Hindlimb muscle (tissue), 1 donor: ENCODE data around the gene JADE3. TPM values are rescaled to one million over a fixed set of nuclear protein-coding genes. Genes with fewer than 3 reads are reported as not detected.
"Not testable (repeated sequence)": the region's sequence is repeated elsewhere in the genome, so short reads cannot be mapped to it uniquely, and the experiment has no call there.

Experiments used
- DNase-seq: peaks from one replicate; pipeline ENCODE4 v3.0.0-alpha.2; 2013
- polyA plus RNA-seq: library from polyadenylated mRNA; unstranded; fragments of 120-200 nt; gene quantifications from one replicate; pipeline ENCODE4 v1.2.1, GENCODE V29; 2013; ENCODE audit not compliant: insufficient read length

JADE3 gene
- polyA plus RNA-seq, 1 donor: 4.5 TPM

DNA sequence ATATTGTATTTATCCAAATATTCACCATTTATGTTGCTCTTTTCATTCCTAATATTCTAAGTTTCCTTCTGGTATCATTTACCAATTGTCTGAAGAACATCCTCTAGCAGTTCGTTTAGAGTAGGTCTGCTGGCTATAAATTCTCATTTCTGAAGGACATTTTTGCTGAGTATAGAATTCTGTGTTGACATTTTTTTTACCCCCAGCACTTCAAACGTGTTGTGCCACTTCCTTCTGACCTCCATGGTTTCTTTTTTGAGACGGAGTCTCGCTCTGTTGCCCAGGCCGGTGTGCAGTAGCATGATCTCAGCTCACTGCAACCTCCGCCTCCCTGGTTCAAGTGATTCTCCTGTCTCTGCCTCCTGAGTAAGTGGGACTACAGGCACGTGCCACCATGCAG, 26.4 kb downstream of the JADE3 start:
- DNase-seq: no peak

DNA sequence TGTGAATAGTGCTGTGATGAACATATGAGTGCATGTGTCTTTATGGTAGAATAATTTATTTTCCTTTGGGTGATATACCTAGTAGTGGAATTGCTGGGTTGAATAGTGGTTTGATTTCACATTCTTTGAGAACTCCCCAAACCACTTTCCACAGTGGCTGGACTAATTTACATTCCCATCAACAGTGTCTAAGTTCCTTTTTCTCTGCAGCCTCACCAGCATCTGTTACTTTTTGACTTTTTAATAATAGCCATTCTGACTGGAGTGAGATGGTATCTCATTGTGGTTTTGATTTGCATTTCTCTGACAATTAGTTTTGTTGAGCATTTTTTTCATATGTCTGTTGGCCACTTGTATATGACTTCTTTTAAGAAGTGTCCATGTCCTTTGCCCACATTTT, 29.1 kb downstream of the JADE3 start:
- no peak for DNase-seq

DNA sequence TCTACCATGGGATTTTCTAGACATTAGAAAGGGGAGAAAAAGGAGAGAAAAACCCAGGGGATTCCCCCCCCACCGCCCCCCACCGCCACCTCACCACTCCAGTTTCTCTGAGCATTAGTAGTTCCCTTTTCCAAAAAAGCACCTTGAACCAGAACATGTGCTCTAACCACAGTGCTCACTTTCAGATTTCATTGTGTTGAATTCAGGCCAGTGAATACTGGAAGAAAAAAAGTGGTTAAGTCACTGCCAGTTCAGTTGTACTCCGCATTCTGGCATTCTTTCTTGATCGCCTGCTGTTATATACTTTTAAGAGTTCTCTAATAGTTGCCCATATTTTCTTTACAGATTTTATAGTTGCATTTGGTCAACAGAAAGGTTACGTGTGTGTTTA, 40.9 kb downstream of the JADE3 start:
- no peak for DNase-seq

DNA sequence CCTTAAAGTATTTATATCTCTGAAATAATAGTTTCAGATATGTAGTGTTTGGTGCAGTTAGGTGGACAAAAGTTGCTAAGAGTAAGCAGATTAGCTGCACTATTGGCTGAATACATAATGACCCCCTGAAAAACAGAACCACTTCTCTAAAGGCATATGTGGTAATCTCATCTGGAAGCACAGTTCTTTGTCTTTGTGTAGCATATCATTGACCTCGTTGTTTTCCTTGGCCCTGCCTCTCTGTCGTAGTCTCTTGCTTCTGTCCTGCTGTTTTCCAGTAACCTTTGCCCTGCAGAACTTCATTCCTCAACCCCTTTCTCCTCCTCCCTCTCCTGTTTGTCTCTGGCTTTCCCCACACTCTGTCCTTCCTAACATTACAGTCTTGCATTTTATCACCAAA, 41.4 kb downstream of the JADE3 start:
- DNase-seq: no peak

DNA sequence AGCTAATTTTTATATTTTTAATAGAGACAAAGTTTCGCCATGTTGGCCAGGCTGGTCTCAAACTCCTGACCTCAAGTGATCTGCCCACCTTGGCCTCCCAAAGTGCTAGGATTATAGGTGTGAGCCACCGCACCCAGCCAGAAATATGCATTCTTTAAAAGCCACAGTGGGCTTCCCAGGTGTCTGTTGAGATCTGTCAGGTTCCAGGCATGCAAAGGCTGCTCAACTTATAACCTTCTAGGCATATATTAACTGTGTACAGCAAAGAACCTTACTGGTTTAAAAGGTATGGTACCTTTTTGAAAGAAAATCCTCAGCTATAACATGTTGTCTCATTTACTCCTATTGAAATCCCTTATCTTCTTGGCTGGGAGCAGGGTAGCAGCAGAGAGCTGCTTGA, 42.5 kb downstream of the JADE3 start:
- no peak for DNase-seq

DNA sequence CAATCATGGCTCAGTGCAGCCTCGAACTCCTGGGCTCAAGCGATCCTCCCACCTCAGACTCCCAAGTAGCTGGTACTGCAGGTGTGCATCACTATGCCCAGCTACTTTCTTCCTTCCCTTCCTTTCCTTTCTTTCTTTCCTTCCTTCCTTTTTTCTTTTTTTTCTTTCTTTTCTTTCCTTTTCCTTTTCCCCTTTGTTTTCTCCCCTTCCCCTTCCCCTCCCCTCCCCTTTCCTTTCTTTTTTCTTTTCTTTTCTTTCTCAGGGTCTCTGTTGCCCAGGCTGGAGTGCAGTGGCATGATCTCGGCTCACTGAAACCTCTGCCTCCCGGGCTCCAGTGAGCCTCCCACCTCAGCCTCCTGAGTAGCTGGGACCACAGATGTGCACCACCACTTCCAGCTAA, 44.4 kb downstream of the JADE3 start:
- DNase-seq: not testable (repeated sequence)

DNA sequence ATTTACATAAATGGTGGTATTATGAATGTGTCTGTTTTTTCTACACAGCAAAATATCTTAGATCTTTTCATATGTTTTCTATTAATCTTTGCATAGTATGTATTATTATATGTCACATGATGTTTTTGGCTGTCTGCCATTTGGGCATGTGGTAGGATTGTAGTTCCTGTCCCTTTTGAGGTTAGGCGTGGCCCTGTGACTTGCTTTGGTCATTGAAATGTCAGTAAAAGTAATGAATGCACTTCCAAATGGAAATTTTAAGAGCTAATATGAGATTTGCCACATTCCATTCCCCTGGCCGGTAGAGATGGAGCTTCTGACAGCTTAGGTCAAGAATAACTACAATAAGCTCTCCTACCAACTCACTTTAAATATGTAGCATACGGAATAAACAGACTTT, 45.1 kb downstream of the JADE3 start:
- no peak for DNase-seq

DNA sequence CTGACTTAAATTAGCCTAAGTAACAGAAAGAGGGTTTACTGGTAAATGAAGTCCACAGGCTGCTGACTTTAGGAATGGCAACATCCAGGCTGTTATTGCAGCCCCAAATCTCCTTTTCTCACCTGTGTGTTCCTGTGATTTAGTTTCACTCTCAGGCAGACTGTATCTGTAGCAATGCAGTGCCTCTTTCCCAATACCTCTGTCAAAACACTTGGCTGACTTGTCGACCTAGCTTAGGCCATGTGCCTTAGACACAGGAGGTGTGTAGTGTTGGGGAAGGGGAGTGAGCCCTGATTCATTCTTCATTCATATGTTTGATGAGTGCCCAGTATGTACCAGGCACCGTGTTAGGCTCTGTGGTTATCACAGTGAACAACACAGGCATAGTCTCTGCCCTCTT, 46.9 kb downstream of the JADE3 start:
- DNase-seq: no peak

DNA sequence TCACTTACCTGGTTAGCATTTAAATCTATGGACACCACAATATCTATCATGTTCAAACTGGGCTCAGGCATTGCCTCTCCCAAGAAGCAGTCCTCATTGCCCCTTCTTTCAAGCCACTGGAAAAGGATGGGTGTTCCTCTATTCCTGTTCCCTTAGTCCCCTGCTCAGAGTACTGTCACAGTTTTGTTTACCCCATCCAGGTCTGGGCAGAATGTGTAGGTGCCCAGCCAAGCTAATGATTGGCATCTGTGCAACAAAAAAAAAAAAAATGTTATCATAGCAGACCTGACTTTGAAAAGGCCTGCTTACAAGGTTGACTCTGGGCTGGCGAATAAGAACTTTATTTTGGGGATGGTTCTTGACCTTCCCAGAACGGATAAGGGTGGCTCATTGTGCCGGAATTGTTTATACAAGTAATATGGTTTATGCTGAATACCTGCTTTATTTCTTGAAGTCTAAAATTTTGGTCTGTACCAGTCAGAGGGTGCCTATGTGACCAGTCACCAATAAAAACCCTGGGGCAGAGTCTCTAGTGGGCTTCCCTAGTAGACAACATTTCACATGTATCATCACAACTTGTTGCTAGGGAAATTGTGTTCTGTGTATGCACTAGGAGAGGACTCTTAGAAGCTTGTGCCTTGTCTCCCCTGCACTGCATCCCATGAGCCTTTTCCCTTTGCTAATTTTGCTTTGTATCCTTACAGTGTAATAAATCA, 47.9 kb downstream of the JADE3 start:
- no peak for DNase-seq

DNA sequence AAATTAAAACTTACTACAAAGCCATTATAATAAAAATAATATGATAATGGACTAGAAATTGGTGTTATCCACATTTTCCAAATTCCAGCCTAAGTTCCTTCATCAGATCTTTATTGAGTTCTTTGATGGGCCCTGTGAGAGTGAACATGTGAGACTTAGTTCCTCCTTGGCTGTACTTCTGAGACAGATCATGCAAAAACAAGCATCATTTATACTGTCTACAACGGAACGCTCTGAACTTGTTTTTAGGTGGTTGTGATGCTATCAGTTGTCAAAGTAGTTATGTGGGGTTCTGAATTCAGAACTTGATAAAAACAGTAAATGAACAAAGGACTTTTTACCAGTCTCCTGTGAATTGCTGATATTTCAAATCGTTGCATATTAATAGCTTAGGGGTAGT, 48.9 kb downstream of the JADE3 start:
- no peak for DNase-seq

DNA sequence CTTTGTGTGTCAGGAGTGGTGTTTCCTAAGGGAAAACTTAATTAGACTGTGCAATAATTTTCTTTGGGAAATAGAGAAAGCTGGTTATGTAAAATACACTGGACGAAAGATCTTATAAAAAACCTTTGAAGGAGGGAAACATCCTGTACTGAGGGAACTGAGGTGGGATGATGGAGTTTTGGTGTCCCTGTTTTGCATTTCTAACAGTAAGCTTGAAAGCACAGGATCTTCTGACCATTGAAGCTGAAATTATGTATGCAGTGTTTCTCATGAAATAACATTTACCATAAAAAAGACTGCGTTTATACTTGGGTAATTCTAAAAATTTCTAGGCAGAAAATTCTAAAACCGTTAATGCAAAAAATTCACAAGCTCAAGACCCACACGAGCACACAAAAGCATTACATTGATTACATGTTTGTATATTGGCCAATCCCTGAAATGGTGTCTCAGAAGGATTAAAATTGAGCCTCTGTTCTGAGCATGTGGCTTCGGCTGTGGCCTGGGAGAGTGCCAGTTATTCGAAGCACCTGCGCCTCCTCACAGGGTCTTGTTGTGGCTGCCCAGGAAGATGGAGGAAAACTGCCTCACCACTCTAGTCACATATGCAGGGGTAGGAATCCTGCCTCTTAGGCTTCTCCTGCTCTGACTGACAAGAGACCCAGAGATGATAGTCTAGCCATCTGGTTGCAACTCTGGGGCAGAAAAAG, 49.5 kb downstream of the JADE3 start:
- DNase-seq: no peak

DNA sequence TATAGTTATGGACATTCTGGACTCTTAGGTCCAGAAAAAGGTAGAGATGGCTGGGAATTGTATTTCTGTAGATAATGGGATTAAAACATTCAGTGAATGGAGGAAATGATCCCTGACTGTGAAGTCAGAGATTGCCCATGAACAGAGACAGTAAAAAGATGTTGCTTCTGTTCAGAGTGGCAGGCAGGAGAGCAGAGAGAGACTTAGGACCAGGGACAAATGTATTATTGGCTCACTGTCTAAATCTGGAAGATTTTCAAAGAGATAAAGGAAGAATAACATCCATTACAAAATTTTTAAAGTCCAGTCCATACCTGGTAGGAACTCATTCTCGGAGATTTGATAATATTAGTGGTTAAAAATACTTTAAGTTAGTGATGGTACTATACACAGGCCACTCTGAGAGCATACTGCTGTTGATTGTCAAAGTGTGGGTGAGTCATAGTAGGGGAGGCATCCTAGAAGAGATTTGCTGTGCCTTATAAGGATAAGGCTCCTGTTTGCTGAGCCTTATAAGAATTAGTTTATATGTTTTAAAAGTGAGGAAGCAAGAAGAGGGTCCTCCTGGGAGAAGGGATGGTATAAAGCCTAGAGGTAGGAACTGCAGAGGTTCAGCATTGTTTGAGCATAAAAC, 53.0 kb downstream of the JADE3 start:
- DNase-seq: no peak

DNA sequence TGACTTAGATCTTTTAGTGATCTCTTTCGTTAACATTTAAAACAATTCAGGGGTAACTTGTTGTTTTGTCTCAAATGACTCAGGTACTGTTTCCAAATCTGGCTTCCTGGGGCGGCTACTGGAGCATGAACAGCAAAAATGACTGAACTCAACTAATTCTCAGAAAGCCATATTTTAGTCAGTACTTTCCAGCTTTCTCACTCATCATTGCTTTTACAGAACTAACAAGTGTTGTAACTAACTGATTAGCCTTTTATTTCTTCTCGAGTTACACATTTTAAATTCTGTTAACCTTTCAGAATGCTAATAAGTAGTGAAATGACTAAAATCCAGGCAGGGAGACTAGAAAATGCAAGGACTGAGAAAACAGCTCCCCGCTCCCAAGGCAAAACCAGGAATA, 55.3 kb downstream of the JADE3 start:
- no peak for DNase-seq

DNA sequence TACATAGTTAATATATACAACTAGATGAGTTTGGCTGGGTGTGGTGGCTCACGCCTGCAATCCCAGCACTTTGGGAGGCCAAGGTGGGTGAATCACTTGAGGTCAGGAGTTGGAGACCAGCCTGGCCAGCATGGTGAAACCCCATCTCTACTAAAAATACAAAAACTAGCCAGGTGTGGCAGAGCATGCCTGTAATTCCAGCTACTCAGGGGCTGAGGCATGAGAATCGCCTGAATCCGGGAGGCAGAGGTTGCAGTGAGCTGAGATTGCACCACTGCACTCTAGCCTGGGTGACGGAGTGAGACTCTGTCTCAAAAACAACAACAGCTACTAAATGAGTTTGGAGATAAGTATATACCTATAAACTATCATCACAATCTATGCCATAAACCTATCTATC, 64.8 kb downstream of the JADE3 start:
- not testable (repeated sequence) for DNase-seq

DNA sequence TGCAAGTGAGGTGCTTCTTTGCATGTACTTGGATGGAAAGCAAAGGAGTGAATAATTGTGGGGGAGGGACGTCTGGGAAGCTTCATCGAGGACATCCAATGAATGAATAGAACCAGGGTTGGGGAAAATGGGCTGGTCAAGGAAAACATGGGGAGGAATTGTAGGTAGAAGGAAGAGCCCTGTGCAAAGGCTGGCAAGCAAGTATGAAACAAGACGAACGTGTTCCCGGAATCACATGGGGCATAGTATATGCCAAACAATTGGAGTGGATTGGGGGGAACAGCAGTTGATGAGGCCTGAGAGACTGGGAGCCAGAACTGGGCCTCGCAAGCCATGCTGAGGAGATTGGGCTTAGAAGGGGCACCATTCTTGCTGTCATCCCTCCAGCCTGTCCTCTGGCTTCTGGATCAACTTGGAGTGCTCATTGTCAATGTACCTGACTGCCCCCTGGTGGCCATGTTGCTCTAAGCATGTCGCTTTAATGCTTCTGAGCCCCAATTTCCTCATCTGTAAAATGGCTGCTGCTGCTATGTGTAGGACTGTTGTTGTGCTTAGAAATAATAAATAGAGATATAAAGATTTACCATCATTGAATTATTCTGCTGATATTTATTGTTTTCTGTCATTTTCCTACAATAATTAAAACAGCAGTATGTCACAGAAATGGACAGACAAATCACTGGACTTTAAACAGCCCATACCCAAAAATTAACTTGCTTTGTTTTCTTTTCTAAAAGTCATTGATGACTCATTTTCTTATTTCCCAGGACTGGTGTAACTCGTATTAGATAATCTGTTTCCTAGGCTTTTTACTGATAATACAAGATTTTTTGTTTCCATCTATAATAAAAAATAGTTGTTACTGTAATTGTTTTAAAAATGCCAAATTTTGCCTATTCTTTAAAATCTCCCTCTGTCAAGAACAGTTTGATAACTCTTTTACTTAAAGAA, 66.4 kb downstream of the JADE3 start:
- DNase-seq: peak; percentile 3

DNA sequence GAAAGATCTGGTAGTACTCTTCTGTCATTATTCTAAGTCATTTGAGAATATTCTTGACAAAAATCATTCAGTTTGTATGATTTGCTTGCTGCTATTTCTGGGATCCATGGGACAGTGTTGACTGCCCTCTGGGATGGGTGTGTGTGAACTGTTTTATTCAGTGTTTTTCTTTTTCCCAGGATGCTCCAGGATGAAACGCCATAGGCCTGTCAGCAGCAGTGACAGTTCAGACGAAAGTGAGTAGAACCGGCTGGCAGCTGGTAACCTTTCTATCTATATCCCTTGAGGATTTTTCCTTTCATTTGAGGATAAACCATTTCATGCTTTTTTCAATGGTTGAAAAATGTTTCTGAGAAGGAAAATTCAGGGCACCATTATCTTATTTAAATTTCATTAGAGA, 72.5 kb downstream of the JADE3 start:
- DNase-seq: no peak

DNA sequence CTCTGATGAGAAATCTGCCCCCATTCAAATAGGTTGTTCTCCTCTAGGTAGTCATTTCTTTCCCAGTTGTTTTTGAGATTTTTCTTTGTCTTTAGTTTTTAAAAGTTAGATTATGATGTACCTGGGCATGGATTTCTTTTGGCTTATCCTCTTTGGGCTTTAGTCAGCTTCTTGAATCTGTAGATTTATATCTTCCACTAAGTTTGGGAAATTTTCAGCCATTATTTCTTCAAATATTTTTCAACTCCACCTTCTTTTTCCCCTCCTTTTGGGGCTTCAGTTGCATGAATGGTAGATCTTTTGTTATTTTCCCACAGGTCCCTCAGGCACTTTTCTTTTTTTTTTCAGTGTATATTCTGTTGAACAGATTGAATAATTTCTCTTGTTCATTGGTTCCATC, 77.3 kb downstream of the JADE3 start:
- no peak for DNase-seq

DNA sequence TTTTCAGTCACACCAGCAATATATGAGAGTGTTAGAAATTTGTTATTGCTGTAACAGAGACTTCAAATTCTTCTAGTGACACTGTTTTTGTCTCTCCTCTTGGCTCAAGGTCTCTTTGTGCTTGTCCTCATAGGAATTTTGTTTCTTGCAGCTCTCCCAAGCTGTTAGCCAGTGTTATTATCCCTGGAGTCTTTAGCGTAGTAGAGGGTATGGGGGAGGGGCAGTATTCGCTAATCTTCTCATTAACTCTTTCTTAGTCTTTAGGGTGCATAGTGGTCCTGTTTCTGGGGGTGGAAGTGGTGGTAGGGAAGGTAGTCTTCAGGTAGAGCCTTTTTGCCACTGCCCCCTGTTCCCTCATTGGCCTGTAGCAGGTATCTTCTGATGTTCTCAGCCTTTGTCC, 79.4 kb downstream of the JADE3 start:
- no peak for DNase-seq

DNA sequence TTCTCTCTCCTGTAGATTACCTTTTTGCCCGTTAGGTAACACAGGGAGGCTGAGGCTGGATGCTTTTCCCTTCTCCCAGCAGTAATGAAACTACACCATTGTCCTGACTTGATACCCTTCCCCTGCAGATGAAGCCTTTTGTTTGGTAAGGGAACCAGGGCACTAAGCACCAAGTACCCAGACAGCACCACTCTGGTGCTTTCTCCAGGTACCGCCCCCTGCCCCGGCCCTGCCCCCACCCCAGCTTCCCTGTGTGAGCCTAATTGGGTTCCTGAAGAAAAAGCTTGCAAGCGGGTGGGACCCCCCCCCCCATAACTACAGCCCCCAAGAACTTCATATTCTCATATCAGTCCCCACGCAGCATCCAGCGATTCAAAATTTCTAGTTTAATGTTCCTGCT, 79.8 kb downstream of the JADE3 start:
- DNase-seq: no peak

DNA sequence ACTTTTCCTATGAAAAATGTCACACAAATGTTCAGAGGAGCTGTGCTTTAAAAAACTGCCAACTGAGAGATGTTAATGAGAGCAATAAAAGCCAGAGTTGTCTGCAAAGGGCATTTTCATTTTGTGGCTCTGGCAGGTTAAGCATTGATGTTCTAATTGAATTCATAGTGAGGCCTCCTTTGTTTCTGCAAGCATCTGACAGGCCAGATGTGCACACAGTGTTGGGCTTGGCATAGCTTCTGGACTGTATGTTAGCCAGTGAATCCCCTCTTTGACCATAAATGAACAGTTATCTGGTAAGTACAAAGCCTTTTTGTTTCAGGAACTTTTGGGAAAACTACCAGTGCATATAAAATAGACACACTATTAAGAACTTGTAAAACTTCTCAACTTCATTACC, 81.9 kb downstream of the JADE3 start:
- no peak for DNase-seq

DNA sequence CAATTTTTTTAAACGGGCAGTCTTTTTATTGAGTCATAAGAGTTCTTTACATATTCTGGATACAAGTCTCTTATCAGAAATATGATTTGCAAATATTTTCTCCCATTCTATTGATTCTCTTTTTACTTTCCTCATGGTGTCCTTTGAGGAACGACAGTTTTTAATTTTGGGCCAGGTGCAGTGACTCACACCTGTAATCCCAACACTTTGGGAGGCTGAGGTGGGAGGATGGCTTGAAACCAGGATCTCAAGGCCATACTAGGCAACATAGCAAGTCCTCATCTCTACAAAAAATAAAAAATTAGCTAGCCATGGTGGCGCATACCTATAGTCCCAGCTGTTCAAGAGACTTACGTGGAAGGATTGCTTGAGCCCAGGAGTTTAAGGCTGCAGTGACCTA, 99.9 kb downstream of the JADE3 start:
- no peak for DNase-seq

DNA sequence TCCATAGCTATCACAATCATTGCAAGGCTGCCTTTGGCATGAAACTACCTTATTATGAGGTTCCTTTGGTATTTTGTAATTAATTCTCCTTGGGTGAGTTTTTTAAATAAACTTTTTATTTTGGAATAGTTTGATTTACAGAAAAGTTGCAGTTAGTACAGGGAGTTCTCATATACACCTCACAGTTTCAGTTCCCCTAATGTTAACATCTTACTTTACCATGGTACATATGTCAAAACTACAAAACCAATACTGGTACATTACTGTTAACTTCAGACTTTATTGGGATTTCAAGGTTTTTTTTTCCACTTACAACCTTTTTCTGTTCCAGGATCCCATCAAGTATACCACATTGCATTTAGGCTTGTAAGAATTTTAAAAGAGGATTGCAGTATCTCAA, 114.0 kb downstream of the JADE3 start:
- no peak for DNase-seq

DNA sequence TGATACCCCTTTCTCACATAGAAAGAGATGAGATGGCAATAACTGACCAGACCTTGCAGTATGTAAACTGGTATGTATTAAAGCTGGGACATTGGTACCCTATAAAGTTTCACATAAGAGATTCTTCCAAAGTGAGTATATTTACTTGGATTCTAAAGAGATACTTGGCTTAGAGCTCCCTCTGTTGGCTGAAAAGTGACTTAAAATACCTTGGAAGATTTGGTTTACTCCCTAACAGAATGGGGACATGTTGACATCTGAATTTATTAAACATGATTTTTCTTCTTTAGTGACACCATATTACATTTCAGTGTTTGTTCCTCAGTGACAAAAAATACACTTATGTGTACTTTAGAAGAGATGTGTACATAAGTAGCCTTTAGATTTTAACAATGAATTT, 118.1 kb downstream of the JADE3 start:
- peak; percentile 45 for DNase-seq
